ENCODE measurements around the gene GALP. TPM values are rescaled to one million over a fixed set of nuclear protein-coding genes. Genes with fewer than 3 reads are reported as not detected.

GALP gene
- total and polyA plus RNA-seq, 2 experiments from 2014 or later: not detected

DNA sequence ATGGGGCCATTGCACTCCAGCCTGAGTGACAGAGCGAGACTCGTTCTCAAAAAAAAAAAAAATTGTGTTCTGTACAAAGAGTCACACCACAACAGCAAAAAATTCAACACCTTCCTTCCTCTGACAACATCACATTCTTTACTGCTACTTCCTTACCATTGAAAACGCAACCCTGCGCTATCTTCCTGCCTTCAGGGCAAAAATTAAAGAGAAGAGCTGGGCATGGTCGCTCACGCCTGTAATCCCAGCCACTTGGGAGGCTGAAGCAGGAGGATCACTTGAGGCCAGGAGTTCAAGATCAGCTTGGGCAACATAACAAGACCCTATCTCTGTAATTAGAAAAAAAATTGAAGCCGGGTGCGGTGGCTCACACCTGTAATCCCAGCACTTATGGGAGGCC lies 44.2 kb upstream of the GALP start (continued):
- TF ChIP-seq, protein P1, sequence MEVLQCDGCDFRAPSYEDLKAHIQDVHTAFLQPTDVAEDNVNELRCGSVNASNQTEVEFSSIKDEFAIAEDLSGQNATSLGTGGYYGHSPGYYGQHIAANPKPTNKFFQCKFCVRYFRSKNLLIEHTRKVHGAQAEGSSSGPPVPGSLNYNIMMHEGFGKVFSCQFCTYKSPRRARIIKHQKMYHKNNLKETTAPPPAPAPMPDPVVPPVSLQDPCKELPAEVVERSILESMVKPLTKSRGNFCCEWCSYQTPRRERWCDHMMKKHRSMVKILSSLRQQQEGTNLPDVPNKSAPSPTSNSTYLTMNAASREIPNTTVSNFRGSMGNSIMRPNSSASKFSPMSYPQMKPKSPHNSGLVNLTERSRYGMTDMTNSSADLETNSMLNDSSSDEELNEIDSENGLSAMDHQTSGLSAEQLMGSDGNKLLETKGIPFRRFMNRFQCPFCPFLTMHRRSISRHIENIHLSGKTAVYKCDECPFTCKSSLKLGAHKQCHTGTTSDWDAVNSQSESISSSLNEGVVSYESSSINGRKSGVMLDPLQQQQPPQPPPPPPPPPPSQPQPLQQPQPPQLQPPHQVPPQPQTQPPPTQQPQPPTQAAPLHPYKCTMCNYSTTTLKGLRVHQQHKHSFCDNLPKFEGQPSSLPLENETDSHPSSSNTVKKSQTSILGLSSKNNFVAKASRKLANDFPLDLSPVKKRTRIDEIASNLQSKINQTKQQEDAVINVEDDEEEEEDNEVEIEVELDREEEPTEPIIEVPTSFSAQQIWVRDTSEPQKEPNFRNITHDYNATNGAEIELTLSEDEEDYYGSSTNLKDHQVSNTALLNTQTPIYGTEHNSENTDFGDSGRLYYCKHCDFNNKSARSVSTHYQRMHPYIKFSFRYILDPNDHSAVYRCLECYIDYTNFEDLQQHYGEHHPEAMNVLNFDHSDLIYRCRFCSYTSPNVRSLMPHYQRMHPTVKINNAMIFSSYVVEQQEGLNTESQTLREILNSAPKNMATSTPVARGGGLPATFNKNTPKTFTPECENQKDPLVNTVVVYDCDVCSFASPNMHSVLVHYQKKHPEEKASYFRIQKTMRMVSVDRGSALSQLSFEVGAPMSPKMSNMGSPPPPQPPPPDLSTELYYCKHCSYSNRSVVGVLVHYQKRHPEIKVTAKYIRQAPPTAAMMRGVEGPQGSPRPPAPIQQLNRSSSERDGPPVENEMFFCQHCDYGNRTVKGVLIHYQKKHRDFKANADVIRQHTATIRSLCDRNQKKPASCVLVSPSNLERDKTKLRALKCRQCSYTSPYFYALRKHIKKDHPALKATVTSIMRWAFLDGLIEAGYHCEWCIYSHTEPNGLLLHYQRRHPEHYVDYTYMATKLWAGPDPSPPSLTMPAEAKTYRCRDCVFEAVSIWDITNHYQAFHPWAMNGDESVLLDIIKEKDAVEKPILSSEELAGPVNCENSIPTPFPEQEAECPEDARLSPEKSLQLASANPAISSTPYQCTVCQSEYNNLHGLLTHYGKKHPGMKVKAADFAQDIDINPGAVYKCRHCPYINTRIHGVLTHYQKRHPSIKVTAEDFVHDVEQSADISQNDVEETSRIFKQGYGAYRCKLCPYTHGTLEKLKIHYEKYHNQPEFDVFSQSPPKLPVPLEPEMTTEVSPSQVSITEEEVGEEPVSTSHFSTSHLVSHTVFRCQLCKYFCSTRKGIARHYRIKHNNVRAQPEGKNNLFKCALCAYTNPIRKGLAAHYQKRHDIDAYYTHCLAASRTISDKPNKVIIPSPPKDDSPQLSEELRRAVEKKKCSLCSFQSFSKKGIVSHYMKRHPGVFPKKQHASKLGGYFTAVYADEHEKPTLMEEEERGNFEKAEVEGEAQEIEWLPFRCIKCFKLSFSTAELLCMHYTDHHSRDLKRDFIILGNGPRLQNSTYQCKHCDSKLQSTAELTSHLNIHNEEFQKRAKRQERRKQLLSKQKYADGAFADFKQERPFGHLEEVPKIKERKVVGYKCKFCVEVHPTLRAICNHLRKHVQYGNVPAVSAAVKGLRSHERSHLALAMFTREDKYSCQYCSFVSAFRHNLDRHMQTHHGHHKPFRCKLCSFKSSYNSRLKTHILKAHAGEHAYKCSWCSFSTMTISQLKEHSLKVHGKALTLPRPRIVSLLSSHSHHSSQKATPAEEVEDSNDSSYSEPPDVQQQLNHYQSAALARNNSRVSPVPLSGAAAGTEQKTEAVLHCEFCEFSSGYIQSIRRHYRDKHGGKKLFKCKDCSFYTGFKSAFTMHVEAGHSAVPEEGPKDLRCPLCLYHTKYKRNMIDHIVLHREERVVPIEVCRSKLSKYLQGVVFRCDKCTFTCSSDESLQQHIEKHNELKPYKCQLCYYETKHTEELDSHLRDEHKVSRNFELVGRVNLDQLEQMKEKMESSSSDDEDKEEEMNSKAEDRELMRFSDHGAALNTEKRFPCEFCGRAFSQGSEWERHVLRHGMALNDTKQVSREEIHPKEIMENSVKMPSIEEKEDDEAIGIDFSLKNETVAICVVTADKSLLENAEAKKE (CRISPR knock-in tag; IDR thresholded peaks at IDR 0.05): no peak
- no peak for TF ChIP-seq CREB1 (CRISPR knock-in tag; IDR thresholded peaks at IDR 0.05; ENCODE audit: low read depth)
- no peak for TF ChIP-seq EZH2 (IDR thresholded peaks at IDR 0.05; ENCODE audit: low read depth, unreplicated experiment)
- no peak for TF ChIP-seq POLR2AphosphoS5 (IDR thresholded peaks at IDR 0.05; ENCODE audit: low read depth)
- no peak for TF ChIP-seq JUNB (IDR thresholded peaks at IDR 0.05; ENCODE audit: unreplicated experiment)

DNA sequence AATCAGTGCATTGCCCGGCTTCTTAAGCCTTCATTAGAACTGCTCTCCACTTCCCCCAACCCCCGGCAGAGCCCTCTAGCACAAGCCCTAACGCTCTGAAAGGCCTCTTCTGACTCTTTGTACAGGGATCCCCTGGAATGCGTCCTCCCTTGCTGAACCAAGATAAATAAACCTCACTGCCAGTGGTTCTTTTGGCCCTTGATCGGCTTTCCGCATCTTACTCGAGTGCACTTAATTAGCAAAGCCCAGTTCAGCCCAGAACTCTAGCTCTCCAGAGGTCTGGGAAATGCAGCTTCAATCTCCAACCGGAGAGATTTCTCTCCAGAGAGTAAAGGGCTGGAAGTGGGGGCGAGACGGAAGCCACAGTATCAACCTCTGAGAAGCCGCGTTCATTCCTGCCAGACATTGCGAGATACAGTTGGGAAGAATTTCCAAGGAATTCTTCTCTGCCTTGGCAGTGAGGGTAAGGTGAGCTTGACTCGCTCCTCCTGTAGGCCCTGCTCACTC lies 43.4 kb upstream of the GALP start:
- peak overlapping the region; percentile 84; the same call in 1 of the 2 replicates for H2AFZ ChIP-seq
- H3K4me1 Mint-ChIP-seq: peaks cover 24% of the 10 kb centered on the region
- H3K79me2 ChIP-seq (replicated peaks; ENCODE audit: insufficient read depth): no peaks in the 10 kb centered on the region
- no peak for TF ChIP-seq NANOG (IDR thresholded peaks at IDR 0.05; ENCODE audit: borderline replicate concordance)
- TF ChIP-seq, protein P2, sequence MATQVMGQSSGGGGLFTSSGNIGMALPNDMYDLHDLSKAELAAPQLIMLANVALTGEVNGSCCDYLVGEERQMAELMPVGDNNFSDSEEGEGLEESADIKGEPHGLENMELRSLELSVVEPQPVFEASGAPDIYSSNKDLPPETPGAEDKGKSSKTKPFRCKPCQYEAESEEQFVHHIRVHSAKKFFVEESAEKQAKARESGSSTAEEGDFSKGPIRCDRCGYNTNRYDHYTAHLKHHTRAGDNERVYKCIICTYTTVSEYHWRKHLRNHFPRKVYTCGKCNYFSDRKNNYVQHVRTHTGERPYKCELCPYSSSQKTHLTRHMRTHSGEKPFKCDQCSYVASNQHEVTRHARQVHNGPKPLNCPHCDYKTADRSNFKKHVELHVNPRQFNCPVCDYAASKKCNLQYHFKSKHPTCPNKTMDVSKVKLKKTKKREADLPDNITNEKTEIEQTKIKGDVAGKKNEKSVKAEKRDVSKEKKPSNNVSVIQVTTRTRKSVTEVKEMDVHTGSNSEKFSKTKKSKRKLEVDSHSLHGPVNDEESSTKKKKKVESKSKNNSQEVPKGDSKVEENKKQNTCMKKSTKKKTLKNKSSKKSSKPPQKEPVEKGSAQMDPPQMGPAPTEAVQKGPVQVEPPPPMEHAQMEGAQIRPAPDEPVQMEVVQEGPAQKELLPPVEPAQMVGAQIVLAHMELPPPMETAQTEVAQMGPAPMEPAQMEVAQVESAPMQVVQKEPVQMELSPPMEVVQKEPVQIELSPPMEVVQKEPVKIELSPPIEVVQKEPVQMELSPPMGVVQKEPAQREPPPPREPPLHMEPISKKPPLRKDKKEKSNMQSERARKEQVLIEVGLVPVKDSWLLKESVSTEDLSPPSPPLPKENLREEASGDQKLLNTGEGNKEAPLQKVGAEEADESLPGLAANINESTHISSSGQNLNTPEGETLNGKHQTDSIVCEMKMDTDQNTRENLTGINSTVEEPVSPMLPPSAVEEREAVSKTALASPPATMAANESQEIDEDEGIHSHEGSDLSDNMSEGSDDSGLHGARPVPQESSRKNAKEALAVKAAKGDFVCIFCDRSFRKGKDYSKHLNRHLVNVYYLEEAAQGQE (IDR thresholded peaks at IDR 0.05; ENCODE audit: unreplicated experiment): no peak
- no peak for TF ChIP-seq JUNB (IDR thresholded peaks at IDR 0.05; ENCODE audit: unreplicated experiment)
- no peak for TF ChIP-seq ZNF331 (CRISPR knock-in tag; IDR thresholded peaks at IDR 0.05; ENCODE audit: low read depth)
- TF ChIP-seq CREB1 (CRISPR knock-in tag; IDR thresholded peaks at IDR 0.05; ENCODE audit: low read depth): no peak
- no peak for TF ChIP-seq ZNF114 (CRISPR knock-in tag; IDR thresholded peaks at IDR 0.05)
- no peak for TF ChIP-seq EZH2phosphoT487 (IDR thresholded peaks at IDR 0.05; ENCODE audit: unreplicated experiment)
- TF ChIP-seq EZH2 (IDR thresholded peaks at IDR 0.05; ENCODE audit: low read depth, unreplicated experiment): no peak

More for the DNA sequence above, 43.4 kb upstream of the GALP start:
- Histone ChIP-seq H3K4me3 (no peak overlapping the region), H3K4me2 (no peak overlapping the region), H4K20me1 (replicated peaks; ENCODE audit: insufficient read depth) (no peaks in the 10 kb centered on the region), H3K27me3 (ENCODE audit: insufficient read depth) (no peaks in the 10 kb centered on the region), H3F3A (replicated peaks; ENCODE audit: low read depth) (peaks cover 18% of the 10 kb centered on the region), H3K4me1 (ENCODE audit: insufficient read depth) (peaks cover 19% of the 10 kb centered on the region), H3K9me2 (ENCODE audit: insufficient read depth) (no peaks in the 10 kb centered on the region), H3K36me3 (ENCODE audit: insufficient read depth) (no peaks in the 10 kb centered on the region), H3K27ac (ENCODE audit: low read depth) (no peak overlapping the region)
- Mint-ChIP-seq H3K36me3 (ENCODE audit: low read depth) (no peaks in the 10 kb centered on the region; the same call in 2 of the 3 replicates), H3K27ac (no peak overlapping the region), H3K9me3 (no peaks in the 10 kb centered on the region; the same call in 2 of the 3 replicates), H3K27me3 (ENCODE audit: insufficient read depth, low read depth, poor library complexity) (peaks cover 22% of the 10 kb centered on the region), H3K4me3 (no peak overlapping the region; the same call in 2 of the 3 replicates)
- DNase-seq (ENCODE audit: low spot score) (no peak), ATAC-seq (no peak)
